SK-N-SH treated with all-trans-retinoic acid at 6 μM for 48 hours (cell line): Measurements from ENCODE around the gene DEDD.

Experiments used
- ARNTL ChIP-seq: fragments of 450-650 bp; formaldehyde crosslinking; IDR thresholded peaks from 2 replicates; pipeline ENCODE4 v1.5.0; 2020; ENCODE audit warnings: low read depth, mild to moderate bottlenecking, moderate library complexity, borderline replicate concordance
- RARB ChIP-seq: fragments of 250-450 bp; sonication (Bioruptor Pico); IDR thresholded peaks from 2 replicates; pipeline ENCODE4 v1.8.0; 2021; ENCODE audit warnings: mild to moderate bottlenecking, moderate library complexity
- ZNF565 ChIP-seq: fragments of 450-650 bp; formaldehyde crosslinking; conservative IDR thresholded peaks from 2 replicates; pipeline ENCODE4 v1.5.0; 2020; ENCODE audit warnings: low read depth, mild to moderate bottlenecking, moderate library complexity

- TF ChIP-seq ZNF565 (no peak), RARB (CRISPR knock-in tag) (no peak), ARNTL (CRISPR knock-in tag) (no peak)
Measured at GRCh38 chr1:161177936-161178244, 45.4 kb upstream of the DEDD start.
